ENCODE data around the gene GLS.
"Not testable (repeated sequence)": the region's sequence is repeated elsewhere in the genome, so short reads cannot be mapped to it uniquely, and the experiment has no call there.

Gene GLS

GRCh38 chr2:190855245-190855644 is 25.4 kb upstream of the GLS start:
- in situ Hi-C loops (cut with MboI; ENCODE audit: low sequenced_read_pairs) = no loop called here

- in situ Hi-C loops (cut with MboI; ENCODE audit: low sequenced_read_pairs) = no loop called here
Observed at GRCh38 chr2:190856985-190857384, 23.6 kb upstream of the GLS start.

GRCh38 chr2:190858817-190859216 is 21.8 kb upstream of the GLS start:
- in situ Hi-C loops (cut with MboI; ENCODE audit: low sequenced_read_pairs) = no loop called here

- in situ Hi-C loops (cut with MboI; ENCODE audit: low sequenced_read_pairs) = no loop called here
Observed at GRCh38 chr2:190859347-190860297, 21.0 kb upstream of the GLS start.

- in situ Hi-C loops (cut with MboI; ENCODE audit: low sequenced_read_pairs) = no loop called here
Observed at GRCh38 chr2:190860985-190861680, 19.5 kb upstream of the GLS start.

- in situ Hi-C loops (cut with MboI; ENCODE audit: low sequenced_read_pairs) = not testable (repeated sequence)
Observed at GRCh38 chr2:190862128-190862527, 18.5 kb upstream of the GLS start.

GRCh38 chr2:190862571-190862991 is 18.0 kb upstream of the GLS start:
- in situ Hi-C loops (cut with MboI; ENCODE audit: low sequenced_read_pairs) = no loop called here

GRCh38 chr2:190863946-190864345 is 16.7 kb upstream of the GLS start:
- in situ Hi-C loops (cut with MboI; ENCODE audit: low sequenced_read_pairs) = no loop called here

- in situ Hi-C loops (cut with MboI; ENCODE audit: low sequenced_read_pairs) = no loop called here
Observed at GRCh38 chr2:190864375-190864774, 16.2 kb upstream of the GLS start.

- in situ Hi-C loops (cut with MboI; ENCODE audit: low sequenced_read_pairs) = no loop called here
Observed at GRCh38 chr2:190867212-190867611, 13.4 kb upstream of the GLS start.

GRCh38 chr2:190867832-190868231 is 12.8 kb upstream of the GLS start:
- in situ Hi-C loops (cut with MboI; ENCODE audit: low sequenced_read_pairs) = no loop called here

GRCh38 chr2:190869721-190870120 is 10.9 kb upstream of the GLS start:
- in situ Hi-C loops (cut with MboI; ENCODE audit: low sequenced_read_pairs) = no loop called here

- in situ Hi-C loops (cut with MboI; ENCODE audit: low sequenced_read_pairs) = not testable (repeated sequence)
Observed at GRCh38 chr2:190873451-190873850, 7.2 kb upstream of the GLS start.

- in situ Hi-C loops (cut with MboI; ENCODE audit: low sequenced_read_pairs) = no loop called here
Observed at GRCh38 chr2:190875891-190876290, 4.7 kb upstream of the GLS start.

- in situ Hi-C loops (cut with MboI; ENCODE audit: low sequenced_read_pairs) = no loop called here
Observed at GRCh38 chr2:190876631-190877030, 4.0 kb upstream of the GLS start.

- in situ Hi-C loops (cut with MboI; ENCODE audit: low sequenced_read_pairs) = no loop called here
Observed at GRCh38 chr2:190877436-190877835, 3.2 kb upstream of the GLS start.

GRCh38 chr2:190879474-190880377 is 895 bp upstream of the GLS start:
- in situ Hi-C loops (cut with MboI; ENCODE audit: low sequenced_read_pairs) = no loop called here

- in situ Hi-C loops (cut with MboI; ENCODE audit: low sequenced_read_pairs) = no loop called here
Observed at GRCh38 chr2:190881084-190881597, 520 bp downstream of the GLS start.

- in situ Hi-C loops (cut with MboI; ENCODE audit: low sequenced_read_pairs) = no loop called here
Observed at GRCh38 chr2:190881598-190882410, 1.2 kb downstream of the GLS start.

GRCh38 chr2:190882411-190882766 is 1.8 kb downstream of the GLS start:
- in situ Hi-C loops (cut with MboI; ENCODE audit: low sequenced_read_pairs) = no loop called here
